ENCODE data around the gene CNTNAP2. TPM values are rescaled to one million over a fixed set of nuclear protein-coding genes. Genes with fewer than 3 reads are reported as not detected.
"Not testable (repeated sequence)": the region's sequence is repeated elsewhere in the genome, so short reads cannot be mapped to it uniquely, and the experiment has no call there.

The CNTNAP2 gene
- total RNA-seq, 2 experiments from 2014 or later: 0.14 TPM; not detected in 1

GRCh38 chr7:148422030-148422429, 2305.4 kb downstream of the CNTNAP2 start:
- CTCF ChIA-PET: no interaction called here
- DNase-seq: no peak
- no peak overlapping the region for H3K27ac Mint-ChIP-seq
- H3K27me3 Mint-ChIP-seq (ENCODE audit: low read depth): peaks cover 22% of the 10 kb centered on the region
- no peaks in the 10 kb centered on the region for H3K36me3 Mint-ChIP-seq (ENCODE audit: low read depth)
- intact Hi-C loops (cut with micrococcal nuclease): no loop called here
- H3K4me1 Mint-ChIP-seq (ENCODE audit: low read depth): no peaks in the 10 kb centered on the region
- no peak overlapping the region for H3K4me3 Mint-ChIP-seq
- H3K9me3 Mint-ChIP-seq: peaks cover 2% of the 10 kb centered on the region

DNA sequence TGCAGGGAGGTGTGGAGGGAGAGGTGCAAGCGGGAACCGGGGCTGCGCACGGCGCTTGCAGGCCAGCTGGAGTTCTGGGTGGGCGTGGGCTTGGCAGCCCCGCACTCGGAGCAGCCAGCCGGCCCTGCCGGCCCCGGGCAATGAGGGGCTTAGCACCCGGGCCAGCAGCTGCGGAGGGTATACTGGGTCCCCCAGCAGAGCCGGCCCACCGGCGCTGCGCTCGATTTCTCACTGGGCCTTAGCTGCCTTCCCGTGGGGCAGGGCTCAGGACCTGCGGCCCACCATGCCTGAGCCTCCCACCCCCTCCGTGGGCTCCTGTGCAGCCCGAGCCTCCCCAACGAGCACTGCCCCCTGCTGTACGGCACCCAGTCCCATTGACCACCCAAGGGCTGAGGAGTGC, 2309.8 kb downstream of the CNTNAP2 start:
- H3K4me1 Mint-ChIP-seq (ENCODE audit: low read depth); H3K9me3 Mint-ChIP-seq; DNase-seq; H3K27me3 Mint-ChIP-seq (ENCODE audit: low read depth); CTCF ChIA-PET; H3K4me3 Mint-ChIP-seq; intact Hi-C loops (cut with micrococcal nuclease); H3K36me3 Mint-ChIP-seq (ENCODE audit: low read depth); H3K27ac Mint-ChIP-seq: not testable (repeated sequence)

- H3K27ac Mint-ChIP-seq; DNase-seq; CTCF ChIA-PET; H3K4me3 Mint-ChIP-seq; H3K36me3 Mint-ChIP-seq (ENCODE audit: low read depth); intact Hi-C loops (cut with micrococcal nuclease); H3K9me3 Mint-ChIP-seq; H3K4me1 Mint-ChIP-seq (ENCODE audit: low read depth); H3K27me3 Mint-ChIP-seq (ENCODE audit: low read depth): not testable (repeated sequence)
Measured at GRCh38 chr7:148430690-148431089, 2314.1 kb downstream of the CNTNAP2 start.

DNA sequence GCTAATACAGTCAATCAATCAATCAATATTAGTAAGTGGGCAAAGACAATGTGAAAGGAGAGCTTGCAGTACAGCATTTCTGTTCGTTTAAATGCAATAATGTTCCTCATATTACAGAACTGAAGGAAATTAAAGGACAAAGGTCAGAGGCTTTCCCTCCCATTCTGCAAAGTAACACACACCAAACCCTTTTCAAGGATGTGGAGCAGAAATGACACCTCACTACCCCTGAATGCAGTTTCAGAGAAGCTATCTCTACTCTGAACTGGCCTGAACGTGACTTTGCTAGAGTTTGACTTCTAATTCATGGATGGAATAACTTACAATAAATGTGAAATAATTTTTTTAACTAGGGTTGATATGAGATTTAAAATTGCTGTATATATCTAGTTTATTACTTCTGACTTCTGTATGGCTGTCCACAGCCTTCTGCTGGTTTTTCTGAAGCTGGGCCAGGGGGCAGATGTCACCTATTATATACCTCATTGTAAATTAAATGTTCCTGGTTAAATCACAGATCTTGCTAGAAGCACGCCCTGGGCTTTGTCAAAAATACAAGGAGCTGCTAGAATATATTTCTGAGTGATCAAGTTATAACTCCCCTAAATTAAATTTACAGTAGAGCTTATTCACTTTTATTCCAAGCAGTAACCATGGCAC, 2317.1 kb downstream of the CNTNAP2 start:
- CTCF ChIA-PET: no interaction called here
- intact Hi-C loops (cut with micrococcal nuclease): no loop called here
- peaks cover 2% of the 10 kb centered on the region for H3K9me3 Mint-ChIP-seq
- no peak overlapping the region for H3K27ac Mint-ChIP-seq
- H3K4me1 Mint-ChIP-seq (ENCODE audit: low read depth): no peaks in the 10 kb centered on the region
- H3K4me3 Mint-ChIP-seq: no peak overlapping the region
- H3K36me3 Mint-ChIP-seq (ENCODE audit: low read depth): no peaks in the 10 kb centered on the region
- H3K27me3 Mint-ChIP-seq (ENCODE audit: low read depth): no peaks in the 10 kb centered on the region
- DNase-seq: no peak

GRCh38 chr7:148434181-148434757, 2317.7 kb downstream of the CNTNAP2 start:
- Mint-ChIP-seq H3K9me3 (peaks cover 2% of the 10 kb centered on the region), H3K27ac (no peak overlapping the region), H3K4me1 (ENCODE audit: low read depth) (no peaks in the 10 kb centered on the region), H3K36me3 (ENCODE audit: low read depth) (no peaks in the 10 kb centered on the region), H3K4me3 (no peak overlapping the region), H3K27me3 (ENCODE audit: low read depth) (no peaks in the 10 kb centered on the region)
- intact Hi-C loops (cut with micrococcal nuclease): no loop called here
- CTCF ChIA-PET: no interaction called here
- DNase-seq: no peak

GRCh38 chr7:148434887-148435286, 2318.3 kb downstream of the CNTNAP2 start:
- intact Hi-C loops (cut with micrococcal nuclease): no loop called here
- no peaks in the 10 kb centered on the region for H3K36me3 Mint-ChIP-seq (ENCODE audit: low read depth)
- no peaks in the 10 kb centered on the region for H3K27me3 Mint-ChIP-seq (ENCODE audit: low read depth)
- CTCF ChIA-PET: no interaction called here
- DNase-seq: no peak
- H3K9me3 Mint-ChIP-seq: peaks cover 2% of the 10 kb centered on the region
- H3K27ac Mint-ChIP-seq: no peak overlapping the region
- H3K4me3 Mint-ChIP-seq: no peak overlapping the region
- H3K4me1 Mint-ChIP-seq (ENCODE audit: low read depth): no peaks in the 10 kb centered on the region

GRCh38 chr7:148435715-148436114, 2319.1 kb downstream of the CNTNAP2 start:
- Mint-ChIP-seq H3K27ac (no peak overlapping the region), H3K9me3 (no peaks in the 10 kb centered on the region), H3K36me3 (ENCODE audit: low read depth) (no peaks in the 10 kb centered on the region), H3K4me1 (ENCODE audit: low read depth) (no peaks in the 10 kb centered on the region), H3K4me3 (no peak overlapping the region), H3K27me3 (ENCODE audit: low read depth) (no peaks in the 10 kb centered on the region)
- intact Hi-C loops (cut with micrococcal nuclease): no loop called here
- CTCF ChIA-PET: no interaction called here
- DNase-seq: no peak

DNA sequence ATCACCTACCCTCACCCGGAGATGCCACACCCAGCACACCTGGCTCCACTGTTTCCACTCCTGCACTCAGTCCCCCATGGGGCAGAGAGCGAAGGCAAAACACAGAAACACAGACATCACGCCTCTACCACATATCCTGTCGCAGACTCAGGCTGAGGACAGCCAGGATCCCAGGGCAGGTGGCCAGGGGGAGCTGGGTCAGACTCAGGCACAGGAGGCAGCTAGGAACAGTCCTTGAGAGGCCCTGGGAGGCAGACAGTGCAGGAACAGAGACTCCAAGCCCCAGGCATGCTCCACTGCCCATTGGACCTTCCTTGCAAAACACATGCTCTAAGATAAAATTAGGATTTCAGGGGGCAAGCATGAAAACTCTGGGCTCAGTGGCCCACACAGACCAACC, 2319.5 kb downstream of the CNTNAP2 start:
- CTCF ChIA-PET: no interaction called here
- H3K27me3 Mint-ChIP-seq (ENCODE audit: low read depth): no peaks in the 10 kb centered on the region
- H3K27ac Mint-ChIP-seq: no peak overlapping the region
- H3K9me3 Mint-ChIP-seq: no peaks in the 10 kb centered on the region
- H3K36me3 Mint-ChIP-seq (ENCODE audit: low read depth): no peaks in the 10 kb centered on the region
- intact Hi-C loops (cut with micrococcal nuclease): no loop called here
- H3K4me3 Mint-ChIP-seq: no peak overlapping the region
- no peak for DNase-seq
- no peaks in the 10 kb centered on the region for H3K4me1 Mint-ChIP-seq (ENCODE audit: low read depth)

DNA sequence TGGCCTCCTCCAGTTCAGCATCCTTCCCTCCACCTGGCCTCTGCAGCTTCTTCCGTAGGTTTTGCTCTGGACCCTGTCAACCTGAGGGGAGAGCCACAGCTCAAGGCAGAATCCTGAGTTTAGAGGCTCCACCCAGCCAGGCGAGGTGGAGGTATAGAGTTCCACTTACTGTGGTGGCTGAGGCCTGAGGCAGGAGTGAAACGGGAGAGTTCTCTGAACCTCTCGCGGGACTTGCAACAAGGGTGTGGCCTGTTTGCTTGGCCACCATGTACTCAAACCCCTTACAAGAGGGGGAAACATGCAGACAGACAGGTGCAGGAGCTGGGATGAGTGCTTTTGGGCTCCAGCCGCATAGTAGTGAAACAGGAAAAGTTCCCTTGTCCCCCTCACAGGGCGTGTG, 2320.0 kb downstream of the CNTNAP2 start:
- Mint-ChIP-seq H3K36me3 (ENCODE audit: low read depth) (no peaks in the 10 kb centered on the region), H3K27ac (no peak overlapping the region), H3K4me1 (ENCODE audit: low read depth) (no peaks in the 10 kb centered on the region), H3K27me3 (ENCODE audit: low read depth) (no peaks in the 10 kb centered on the region), H3K4me3 (no peak overlapping the region), H3K9me3 (no peaks in the 10 kb centered on the region)
- CTCF ChIA-PET: no interaction called here
- intact Hi-C loops (cut with micrococcal nuclease): no loop called here
- DNase-seq: no peak

- no peak overlapping the region for H3K27ac Mint-ChIP-seq
- intact Hi-C loops (cut with micrococcal nuclease): no loop called here
Measured at GRCh38 chr7:148437043-148437442, 2320.4 kb downstream of the CNTNAP2 start.

GRCh38 chr7:148442141-148442655, 2325.6 kb downstream of the CNTNAP2 start:
- no peak for DNase-seq
- CTCF ChIA-PET: interaction anchor here (0.7 kb wide), 1 partner anchor 16 kb away, joined by 3 read pairs; no protein-coding TSS in a partner anchor
- intact Hi-C loops (cut with micrococcal nuclease): no loop called here
- peaks cover 3% of the 10 kb centered on the region for H3K4me1 Mint-ChIP-seq (ENCODE audit: low read depth)
- no peak overlapping the region for H3K27ac Mint-ChIP-seq
- no peaks in the 10 kb centered on the region for H3K36me3 Mint-ChIP-seq (ENCODE audit: low read depth)
- no peak overlapping the region for H3K4me3 Mint-ChIP-seq
- H3K9me3 Mint-ChIP-seq: no peaks in the 10 kb centered on the region
- H3K27me3 Mint-ChIP-seq (ENCODE audit: low read depth): no peaks in the 10 kb centered on the region

More at GRCh38 chr7:148437043-148437442, 2320.4 kb downstream of the CNTNAP2 start:
- no peak overlapping the region for H3K4me3 Mint-ChIP-seq
- DNase-seq: no peak
- no peaks in the 10 kb centered on the region for H3K4me1 Mint-ChIP-seq (ENCODE audit: low read depth)
- no peaks in the 10 kb centered on the region for H3K27me3 Mint-ChIP-seq (ENCODE audit: low read depth)
- H3K36me3 Mint-ChIP-seq (ENCODE audit: low read depth): no peaks in the 10 kb centered on the region
- H3K9me3 Mint-ChIP-seq: no peaks in the 10 kb centered on the region
- CTCF ChIA-PET: no interaction called here

GRCh38 chr7:148442933-148443332, 2326.3 kb downstream of the CNTNAP2 start:
- H3K9me3 Mint-ChIP-seq: no peaks in the 10 kb centered on the region
- no peak overlapping the region for H3K27ac Mint-ChIP-seq
- no peaks in the 10 kb centered on the region for H3K36me3 Mint-ChIP-seq (ENCODE audit: low read depth)
- H3K4me3 Mint-ChIP-seq: no peak overlapping the region
- H3K27me3 Mint-ChIP-seq (ENCODE audit: low read depth): no peaks in the 10 kb centered on the region
- CTCF ChIA-PET: no interaction called here
- peaks cover 3% of the 10 kb centered on the region for H3K4me1 Mint-ChIP-seq (ENCODE audit: low read depth)
- intact Hi-C loops (cut with micrococcal nuclease): no loop called here
- DNase-seq: no peak
